T-cell (primary cell): ENCODE results near the gene ARMC5. TPM values are rescaled to one million over a fixed set of nuclear protein-coding genes. Genes with fewer than 3 reads are reported as not detected.

Experiments used
- ATAC-seq, 4 experiments: fragments of 200-7000 bp in 3 of 4; fragments of 150-1000 bp in 1 of 4; cut with Tn5 transposase; replicated peaks in 1 of 4; 1 replicate in 3 of 4; 2 replicates in 1 of 4; pipeline ENCODE4 v1.10.0; 2021; ENCODE audit warnings: moderate library complexity in 3 of 4, mild to moderate bottlenecking in 2 of 4, moderate number of reproducible peaks in 1 of 4
- CTCF ChIA-PET, 2 donors: fragments of 300-600 bp; sonication (Branson Sonifier 250); formaldehyde crosslinking; loops; one replicate each; lab custom pipeline; 2022; ENCODE audit warnings: antibody characterized with exemption in 2 of 2; lab: Charles Lee
- POLR2A ChIA-PET, 2 donors: fragments of 300-600 bp; sonication (Branson Sonifier 250); formaldehyde crosslinking; loops; one replicate each; lab custom pipeline; 2022; ENCODE audit warnings: antibody characterized with exemption in 2 of 2; lab: Charles Lee
- DNase-seq, 35 experiments: peaks; one replicate each; pipeline versions ENCODE4 v3.0.0 to v3.0.0-alpha.2; 2013 to 2023
- H3K27ac ChIP-seq: one replicate; pipeline ENCODE4 v1.5.1; 2013; ENCODE audit warnings: low read length
- H3K27me3 ChIP-seq, 2 experiments: replicated peaks in 1 of 2; 1 replicate in 1 of 2; 2 replicates in 1 of 2; pipeline versions ENCODE4 v1.6.1 to v1.7.0; 2013; ENCODE audit warnings: low read length in 1 of 2, mixed read lengths in 1 of 2; ENCODE audit not compliant: control insufficient read depth in 2 of 2, insufficient read depth in 2 of 2; ENCODE audit errors: extremely low read depth in 1 of 2
- H3K36me3 ChIP-seq, 2 donors: 1 replicate in 1 of 2; 2 replicates in 1 of 2; pipeline versions ENCODE4 v1.6.1 to v1.7.0; 2013; ENCODE audit warnings: low read length in 1 of 2; ENCODE audit not compliant: control insufficient read depth in 2 of 2, insufficient read depth in 1 of 2; ENCODE audit errors: extremely low read depth in 1 of 2
- H3K4me1 ChIP-seq, 2 experiments: 1 replicate in 1 of 2; 2 replicates in 1 of 2; pipeline versions ENCODE4 v1.6.1 to v1.7.0; 2013; ENCODE audit warnings: low read length in 2 of 2, mixed read lengths in 1 of 2; ENCODE audit not compliant: insufficient read depth in 2 of 2, control insufficient read depth in 1 of 2; ENCODE audit errors: extremely low read depth in 1 of 2
- H3K4me3 ChIP-seq, 2 donors: 1 replicate in 1 of 2; 2 replicates in 1 of 2; pipeline versions ENCODE4 v1.5.1 to v1.7.0; 2013; ENCODE audit warnings: mild to moderate bottlenecking in 2 of 2, low read length in 1 of 2, moderate library complexity in 1 of 2; ENCODE audit not compliant: control insufficient read depth in 1 of 2; ENCODE audit errors: extremely low read depth in 1 of 2
- H3K9me3 ChIP-seq: 2 replicates; pipeline ENCODE4 v1.7.0; 2013
- H3K27ac Mint-ChIP-seq, 2 donors: one replicate each; pipeline ENCODE4 v1.8.0; 2020 to 2021; ENCODE audit warnings: mild to moderate bottlenecking in 2 of 2, mixed read lengths in 2 of 2
- H3K27me3 Mint-ChIP-seq, 2 donors: one replicate each; pipeline ENCODE4 v1.8.0; 2021 to 2022; ENCODE audit warnings: mixed read lengths in 2 of 2
- H3K36me3 Mint-ChIP-seq: one replicate; pipeline ENCODE4 v1.8.0; 2021; ENCODE audit warnings: mixed read lengths
- H3K4me1 Mint-ChIP-seq, 3 donors: one replicate each; pipeline ENCODE4 v1.8.0; 2020 to 2022; ENCODE audit warnings: mixed read lengths in 3 of 3, mild to moderate bottlenecking in 1 of 3
- H3K4me3 Mint-ChIP-seq, 3 donors: one replicate each; pipeline ENCODE4 v1.8.0; 2020 to 2022; ENCODE audit warnings: mild to moderate bottlenecking in 3 of 3, mixed read lengths in 3 of 3, moderate library complexity in 3 of 3
- H3K9me3 Mint-ChIP-seq, 3 donors: one replicate each; pipeline ENCODE4 v1.8.0; 2020 to 2022; ENCODE audit warnings: mixed read lengths in 3 of 3
- WGBS: methylation state at CpG from one replicate; pipeline ENCODE4 v1.1.5; 2013; ENCODE audit warnings: missing lambda C conversion rate; ENCODE audit not compliant: insufficient coverage; 5-methylcytosine and 5-hydroxymethylcytosine counted together
- total RNA-seq, 35 experiments: library from RNA in 6 of 35; stranded (reverse) in 6 of 35; fragments of 120-200 nt in 1 of 35; gene quantifications; one replicate each; pipeline versions ENCODE4 v1.2.1 to v1.2.4 and lab custom pipeline; 2013 to 2026

Gene ARMC5
- total RNA-seq, 5 donors from 2014 or later (not counting 1 experiment from before 2014, with no cell fraction given), result 9.3 to 16.6 (median 10.2) TPM

DNA sequence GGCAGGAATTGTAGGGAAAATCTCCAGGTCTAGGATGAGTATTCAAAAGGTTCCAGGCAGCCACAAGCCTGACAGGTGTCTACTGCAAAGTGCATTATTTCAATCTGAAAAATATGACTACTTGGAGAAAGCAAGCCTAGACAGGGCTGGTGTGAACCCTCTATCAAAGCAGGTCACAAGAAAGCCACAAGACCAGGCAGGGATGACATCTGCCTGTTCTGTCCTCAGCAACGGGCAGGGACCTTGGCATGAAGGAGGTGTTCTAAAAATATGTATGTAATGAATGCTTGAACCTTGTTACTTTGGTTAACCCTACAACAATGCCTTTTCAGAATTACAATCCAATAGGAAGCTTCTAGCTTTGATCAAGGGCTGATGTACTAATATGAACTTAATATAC, 30.0 kb upstream of the ARMC5 start:
- ChIA-PET CTCF (interaction anchor here in 1 of 2 donors (0.6 kb wide), 1 partner anchor 14 kb away, joined by 4 read pairs; no protein-coding TSS in a partner anchor), POLR2A (no interaction called here)
- Mint-ChIP-seq H3K9me3 (no peaks in the 10 kb centered on the region), H3K27ac (no peak overlapping the region), H3K4me3 (no peak overlapping the region), H3K36me3 (no peaks in the 10 kb centered on the region), H3K27me3 (peaks cover 0 to 6% of the 10 kb centered on the region in 2 donors), H3K4me1 (peaks cover 0 to 6% (median 0%) of the 10 kb centered on the region in 3 donors)
- no peak for ATAC-seq
- Histone ChIP-seq H3K4me1 (peaks cover 0 to 11% of the 10 kb centered on the region in 2 experiments), H3K9me3 (no peaks in the 10 kb centered on the region), H3K4me3 (no peak overlapping the region), H3K27ac (no peak overlapping the region), H3K36me3 (no peaks in the 10 kb centered on the region), H3K27me3 (no peaks in the 10 kb centered on the region)
- DNase-seq, result no peak
- no CpG with 5 or more reads among the region's 1 CpG for WGBS

DNA sequence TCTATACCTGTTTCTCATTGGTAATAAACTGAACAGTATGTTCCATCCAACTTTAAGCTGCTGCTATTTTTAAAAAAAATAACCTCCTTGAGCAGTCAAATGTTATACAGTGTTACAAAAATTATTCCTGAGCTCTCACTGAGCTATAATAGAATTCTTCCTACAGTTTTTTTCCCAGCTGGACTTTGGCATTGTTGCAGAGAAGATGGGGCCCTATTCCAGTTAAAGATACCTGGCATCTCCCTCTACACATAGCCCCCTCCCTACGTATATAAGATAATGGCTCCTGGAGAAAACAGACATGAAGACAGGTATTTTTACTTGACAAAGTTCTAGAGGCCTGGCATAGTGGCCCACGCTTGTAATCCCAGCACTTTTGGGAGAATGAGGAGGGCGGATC, 29.5 kb upstream of the ARMC5 start:
- no peaks in the 10 kb centered on the region for H3K27me3 ChIP-seq
- peaks cover 0 to 6% (median 0%) of the 10 kb centered on the region in 3 donors for H3K4me1 Mint-ChIP-seq
- ChIA-PET CTCF (interaction anchor here in 1 of 2 donors (0.6 kb wide), 1 partner anchor 14 kb away, joined by 4 read pairs; no protein-coding TSS in a partner anchor), POLR2A (interaction anchor here in 1 of 2 donors (0.5 kb wide), 1 partner anchor 497 kb away, joined by 7 read pairs; no protein-coding TSS in a partner anchor)
- no peak overlapping the region for H3K4me3 Mint-ChIP-seq
- WGBS, result 100% methylated on average over 1 of the region's 3 CpGs
- peaks cover 0 to 11% of the 10 kb centered on the region in 2 experiments for H3K4me1 ChIP-seq
- DNase-seq (no peak), ATAC-seq (no peak)
- H3K9me3 ChIP-seq, result no peaks in the 10 kb centered on the region
- H3K9me3 Mint-ChIP-seq, result no peaks in the 10 kb centered on the region
- no peak overlapping the region for H3K27ac Mint-ChIP-seq
- H3K27me3 Mint-ChIP-seq, result peaks cover 0 to 5% of the 10 kb centered on the region in 2 donors
- H3K4me3 ChIP-seq, result no peak overlapping the region
- no peaks in the 10 kb centered on the region for H3K36me3 ChIP-seq
- H3K27ac ChIP-seq, result no peak overlapping the region
- H3K36me3 Mint-ChIP-seq, result no peaks in the 10 kb centered on the region

DNA sequence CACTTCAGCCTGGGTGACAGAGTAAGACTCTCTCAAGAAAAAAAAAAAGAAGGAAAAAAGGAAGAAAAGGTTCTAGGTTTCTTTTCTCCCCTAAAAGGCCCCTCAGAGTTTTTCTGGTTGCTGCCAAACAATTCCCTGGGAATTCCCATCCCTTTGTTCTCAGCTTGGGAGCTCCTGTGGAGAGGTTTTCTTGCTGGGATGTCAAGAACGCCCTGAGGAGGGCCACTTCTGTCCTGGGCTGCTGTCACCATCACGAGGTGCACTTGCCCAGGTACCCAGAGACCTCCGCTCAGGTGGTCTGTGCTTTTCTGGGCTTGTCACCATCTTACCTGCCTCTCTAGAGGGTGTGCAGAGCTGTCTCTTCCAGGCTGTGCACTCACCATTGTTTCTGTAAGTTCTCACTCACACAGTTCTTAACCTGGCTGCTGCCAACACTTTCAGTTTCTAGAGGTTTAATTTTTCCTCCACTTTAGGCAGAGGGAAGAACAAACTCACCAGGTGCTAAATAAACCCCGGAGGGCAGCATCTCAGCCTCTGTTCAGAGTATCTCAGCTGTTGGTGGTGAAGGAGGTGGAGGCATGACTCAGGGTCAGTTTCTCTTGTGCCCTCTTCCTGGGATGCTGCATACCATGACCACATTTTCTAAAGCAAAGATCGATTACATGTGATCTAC, 28.8 kb upstream of the ARMC5 start:
- Mint-ChIP-seq H3K27ac (no peak overlapping the region), H3K9me3 (no peaks in the 10 kb centered on the region), H3K4me1 (peaks cover 0 to 6% (median 0%) of the 10 kb centered on the region in 3 donors), H3K4me3 (no peak overlapping the region), H3K36me3 (no peaks in the 10 kb centered on the region), H3K27me3 (peaks cover 0 to 5% of the 10 kb centered on the region in 2 donors)
- ChIA-PET POLR2A (interaction anchor here in 1 of 2 donors (0.5 kb wide), 1 partner anchor 498 kb away, joined by 7 read pairs; no protein-coding TSS in a partner anchor), CTCF (interaction anchor here in 1 of 2 donors (0.6 kb wide), 1 partner anchor 798 kb away, joined by 3 read pairs; no protein-coding TSS in a partner anchor)
- ATAC-seq (no peak), DNase-seq (no peak)
- Histone ChIP-seq H3K36me3 (no peaks in the 10 kb centered on the region), H3K27ac (no peak overlapping the region), H3K27me3 (no peaks in the 10 kb centered on the region), H3K9me3 (no peaks in the 10 kb centered on the region), H3K4me3 (no peak overlapping the region), H3K4me1 (peaks cover 0 to 11% of the 10 kb centered on the region in 2 experiments)
- WGBS, result 75% methylated on average over 3 of the region's 5 CpGs

DNA sequence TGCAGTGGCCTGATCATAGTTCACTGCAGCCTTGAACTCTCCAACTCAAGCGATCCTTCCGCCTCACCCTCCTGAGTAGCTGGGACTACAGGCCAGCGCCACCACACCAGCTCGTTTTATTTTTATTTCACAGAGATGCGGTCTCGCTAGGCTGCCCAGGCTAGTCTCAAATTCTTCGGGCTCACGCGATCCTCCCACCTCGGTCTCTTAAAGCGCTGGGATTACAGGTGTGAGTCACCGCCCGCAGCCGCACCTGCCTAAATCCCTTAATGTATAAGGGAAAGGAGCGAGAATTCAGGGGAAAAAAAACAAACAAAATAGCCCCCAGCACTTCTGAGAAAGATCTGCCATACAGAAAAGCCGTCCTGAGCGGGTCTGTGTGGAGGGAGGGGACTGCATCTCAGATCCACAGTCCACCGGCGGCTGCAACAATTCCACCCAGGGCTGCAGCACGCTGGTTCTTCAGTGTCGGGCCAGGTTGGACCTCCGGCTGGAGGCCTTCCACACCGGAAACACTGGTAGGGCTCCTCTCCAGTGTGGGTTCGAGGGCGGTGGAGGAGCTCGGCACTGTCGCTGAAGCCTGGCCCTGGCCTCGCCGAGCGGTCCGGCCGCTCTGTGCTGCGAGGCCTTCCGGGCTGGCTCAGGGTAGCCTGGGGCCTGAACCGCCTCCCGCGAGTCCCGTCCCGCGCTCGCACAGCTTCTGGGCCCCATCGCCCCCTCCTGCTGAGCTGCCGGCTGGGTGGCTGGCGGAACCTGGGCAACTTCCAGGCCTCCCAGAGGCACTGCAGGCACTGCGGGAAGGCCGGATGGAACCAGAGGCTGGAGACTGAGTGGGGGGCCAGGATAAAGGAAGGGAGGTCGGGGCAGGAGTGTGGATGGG, 23.7 kb upstream of the ARMC5 start:
- H3K4me1 Mint-ChIP-seq, result peaks cover 0 to 4% (median 0%) of the 10 kb centered on the region in 3 donors
- no peak overlapping the region for H3K4me3 Mint-ChIP-seq
- no peaks in the 10 kb centered on the region for H3K9me3 ChIP-seq
- DNase-seq (no peak), ATAC-seq (no peak)
- no peak overlapping the region for H3K4me3 ChIP-seq
- CTCF ChIA-PET, result no interaction called here
- no peaks in the 10 kb centered on the region for H3K27me3 Mint-ChIP-seq
- H3K27ac ChIP-seq, result no peak overlapping the region
- H3K36me3 Mint-ChIP-seq, result no peaks in the 10 kb centered on the region
- no peak overlapping the region for H3K27ac Mint-ChIP-seq
- no peaks in the 10 kb centered on the region for H3K36me3 ChIP-seq
- no peaks in the 10 kb centered on the region for H3K9me3 Mint-ChIP-seq
- no peaks in the 10 kb centered on the region for H3K4me1 ChIP-seq
- POLR2A ChIA-PET, result no interaction called here
- H3K27me3 ChIP-seq, result no peaks in the 10 kb centered on the region
- WGBS, result 94% methylated on average over 32 of the region's 47 CpGs

DNA sequence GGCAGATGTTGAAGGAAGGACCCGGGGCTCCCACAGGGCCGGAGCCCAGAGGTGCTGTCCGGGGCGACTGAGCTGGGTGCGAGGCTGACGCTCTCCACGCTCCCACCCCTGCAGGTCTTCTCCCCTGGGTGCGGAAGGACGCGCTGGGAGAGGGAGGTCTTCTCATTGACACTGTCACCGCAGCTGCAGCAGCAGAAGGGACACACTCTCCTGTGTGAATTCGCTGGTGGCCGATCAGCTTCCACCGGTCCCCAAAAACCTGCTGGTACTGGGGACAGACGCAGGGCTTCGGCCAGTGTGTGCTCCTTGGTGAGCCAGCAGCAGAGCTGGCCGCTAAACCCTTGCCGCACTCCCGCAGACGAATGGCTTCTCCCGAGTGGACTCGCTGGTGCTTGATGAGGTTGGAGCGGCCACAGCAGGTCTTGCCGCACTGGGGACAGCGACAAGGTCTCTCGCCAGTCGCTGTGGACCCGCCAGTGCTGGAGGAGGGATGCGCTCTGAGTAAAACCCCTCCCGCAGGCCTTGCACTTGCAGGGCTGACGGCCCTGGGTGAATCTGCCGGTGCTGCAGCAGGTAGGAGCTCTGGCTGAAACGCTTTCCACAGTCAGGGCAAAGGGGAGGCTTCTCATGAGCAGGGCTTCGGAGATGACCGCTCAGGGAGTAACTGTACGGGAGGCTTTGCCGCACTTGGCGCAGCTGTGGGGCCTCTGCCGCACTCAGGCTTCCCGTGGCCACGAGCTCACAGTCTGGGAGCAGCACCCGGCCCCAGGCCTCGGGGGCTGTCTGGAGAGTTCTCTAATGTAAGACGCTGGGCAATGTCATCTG, 22.9 kb upstream of the ARMC5 start:
- Mint-ChIP-seq H3K36me3 (no peaks in the 10 kb centered on the region), H3K27me3 (no peaks in the 10 kb centered on the region), H3K27ac (no peak overlapping the region), H3K4me3 (no peak overlapping the region), H3K9me3 (no peaks in the 10 kb centered on the region), H3K4me1 (peaks cover 0 to 4% (median 0%) of the 10 kb centered on the region in 3 donors)
- POLR2A ChIA-PET, result no interaction called here
- Histone ChIP-seq H3K9me3 (no peaks in the 10 kb centered on the region), H3K27me3 (no peaks in the 10 kb centered on the region), H3K4me1 (no peaks in the 10 kb centered on the region), H3K36me3 (no peaks in the 10 kb centered on the region), H3K27ac (no peak overlapping the region), H3K4me3 (no peak overlapping the region)
- DNase-seq, result no peak
- CTCF ChIA-PET, result no interaction called here
- ATAC-seq, result no peak
- 93% methylated on average over 38 of the region's 44 CpGs for WGBS

DNA sequence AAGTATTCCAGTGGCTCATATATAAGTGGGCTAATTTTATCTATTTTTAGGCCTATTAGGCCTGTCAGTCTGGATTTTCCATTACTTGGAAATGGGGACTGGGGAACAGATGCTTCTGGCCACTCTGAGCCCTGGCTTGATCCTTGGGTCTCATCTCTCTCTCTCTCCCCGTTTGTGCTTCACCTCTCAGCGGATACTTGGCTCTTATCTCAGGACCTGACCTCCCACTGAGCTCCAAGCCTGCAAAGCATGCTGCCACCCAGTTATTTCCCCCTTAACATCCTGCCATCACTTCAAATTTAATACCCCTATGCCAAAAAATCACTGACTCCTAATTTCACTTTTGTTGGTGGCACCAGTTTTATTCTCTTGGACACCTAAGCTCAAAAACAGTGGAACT, 20.9 kb upstream of the ARMC5 start:
- ChIA-PET CTCF (no interaction called here), POLR2A (no interaction called here)
- Histone ChIP-seq H3K27me3 (peaks cover 0 to 5% of the 10 kb centered on the region in 2 experiments), H3K4me1 (peaks cover 0 to 10% of the 10 kb centered on the region in 2 experiments), H3K27ac (no peak overlapping the region), H3K9me3 (no peaks in the 10 kb centered on the region), H3K4me3 (no peak overlapping the region), H3K36me3 (no peaks in the 10 kb centered on the region)
- DNase-seq (no peak), ATAC-seq (no peak)
- Mint-ChIP-seq H3K9me3 (no peaks in the 10 kb centered on the region), H3K36me3 (no peaks in the 10 kb centered on the region), H3K4me1 (peaks cover 6 to 10% (median 7%) of the 10 kb centered on the region in 3 donors), H3K4me3 (no peak overlapping the region), H3K27me3 (no peaks in the 10 kb centered on the region), H3K27ac (no peak overlapping the region)
- 94% methylated on average over 2 of the region's 2 CpGs for WGBS
